HCT116 (cell line): Measurements from ENCODE around the gene FAM24A. TPM values are rescaled to one million over a fixed set of nuclear protein-coding genes. Genes with fewer than 3 reads are reported as not detected.

Source experiments
- ATAC-seq: fragments of 200-7000 bp; cut with Tn5 transposase; 2 replicates; pipeline ENCODE4 v1.9.1; 2020; ENCODE audit warnings: mild to moderate bottlenecking, moderate library complexity
- BruUV-seq: library from RNA; stranded (reverse); fragments of 400-500 nt; replicated peaks from 2 replicates; lab custom pipeline; 2021; lab: Mats Ljungman, UMichigan
- CTCF ChIA-PET: fragments of 300-600 bp; sonication (Branson Sonifier 250); formaldehyde crosslinking; loops from one replicate; lab custom pipeline; 2021; ENCODE audit warnings: antibody characterized with exemption; lab: Charles Lee
- POLR2A ChIA-PET: fragments of 300-600, 350-600 bp; sonication (Branson Sonifier 250); formaldehyde crosslinking; loops from one replicate; lab custom pipeline; 2021; ENCODE audit warnings: antibody characterized with exemption; lab: Charles Lee
- RAD21 ChIA-PET, 2 experiments: fragments of 300-600 bp; sonication (Branson Sonifier 250); formaldehyde crosslinking; loops; one replicate each; lab custom pipeline; 2023; ENCODE audit warnings: low total read pairs in 2 of 2; ENCODE audit not compliant: uncharacterized antibody in 2 of 2, unreplicated experiment in 2 of 2, low non-redundant PET in 1 of 2; lab: Charles Lee
- DNase-seq: peaks from one replicate; pipeline ENCODE4 v3.0.0-alpha.2; 2010; ENCODE audit warnings: low read depth, low spot score
- H2AFZ ChIP-seq: fragments of 200-600 bp; shearing (Covaris generic), sonication (generic); 2 replicates; pipeline ENCODE4 v1.6.1; 2017; ENCODE audit warnings: low read depth, mixed run types, mixed read lengths, antibody characterized with exemption, low read length; ENCODE audit not compliant: poor library complexity, severe bottlenecking
- H3K27ac ChIP-seq: 2 replicates; pipeline ENCODE4 v1.5.1; 2012; ENCODE audit warnings: low read depth, low read length
- H3K27me3 ChIP-seq: fragments of 200-600 bp; sonication (generic); 2 replicates; pipeline ENCODE4 v1.6.1; 2016; ENCODE audit warnings: mixed run types, low read length, mixed read lengths; ENCODE audit not compliant: insufficient read depth
- H3K36me3 ChIP-seq, 2 experiments: fragments of 200-500 bp in 1 of 2; fragments of 200-600 bp in 1 of 2; sonication (Bioruptor generic) in 1 of 2; sonication (generic) in 1 of 2; 2 replicates each; pipeline versions ENCODE4 v1.5.1 to v1.6.1; 2014 to 2016; ENCODE audit warnings: low read length in 2 of 2, inconsistent platforms in 1 of 2, mixed read lengths in 1 of 2, mixed run types in 1 of 2; ENCODE audit not compliant: insufficient read depth in 2 of 2, control insufficient read depth in 1 of 2
- H3K4me1 ChIP-seq, 2 experiments: fragments of 200-600 bp in 1 of 2; sonication (generic) in 1 of 2; 2 replicates each; pipeline versions ENCODE4 v1.5.1 to v1.6.1; 2012 to 2017; ENCODE audit warnings: low read length in 2 of 2, inconsistent platforms in 1 of 2, mild to moderate bottlenecking in 1 of 2, mixed read lengths in 1 of 2, mixed run types in 1 of 2, moderate library complexity in 1 of 2; ENCODE audit not compliant: insufficient read depth in 2 of 2, control insufficient read depth in 1 of 2
- H3K4me2 ChIP-seq: fragments of 200-600 bp; sonication (generic); 2 replicates; pipeline ENCODE4 v1.6.1; 2017; ENCODE audit warnings: mixed run types, low read length, mixed read lengths
- H3K4me3 ChIP-seq, 2 experiments: fragments of 200-600 bp in 1 of 2; sonication (generic) in 1 of 2; replicated peaks in 1 of 2; 2 replicates each; pipeline ENCODE4 v1.5.1; 2011 to 2016; ENCODE audit warnings: low read length in 2 of 2, control low read depth in 1 of 2, low read depth in 1 of 2, mild to moderate bottlenecking in 1 of 2, mixed read lengths in 1 of 2, mixed run types in 1 of 2
- H3K79me2 ChIP-seq: fragments of 200-600 bp; sonication (generic); 2 replicates; pipeline ENCODE4 v1.6.1; 2017; ENCODE audit warnings: mild to moderate bottlenecking, mixed run types, low read length, moderate library complexity, mixed read lengths; ENCODE audit not compliant: insufficient read depth
- H3K9ac ChIP-seq: fragments of 200-600 bp; sonication (generic); 2 replicates; pipeline ENCODE4 v1.6.1; 2016; ENCODE audit warnings: low read length, mixed read lengths
- H3K9me2 ChIP-seq: fragments of 200-600 bp; sonication (generic), shearing (Covaris generic); 2 replicates; pipeline ENCODE4 v1.6.1; 2017; ENCODE audit warnings: mixed run types, mild to moderate bottlenecking, moderate library complexity; ENCODE audit not compliant: insufficient read depth
- H3K9me3 ChIP-seq, 2 experiments: fragments of 200-500 bp in 1 of 2; fragments of 200-600 bp in 1 of 2; sonication (Bioruptor generic) in 1 of 2; sonication (generic) in 1 of 2; 2 replicates each; pipeline ENCODE4 v1.6.1; 2014 to 2017; ENCODE audit warnings: low read length in 2 of 2, mixed read lengths in 2 of 2, inconsistent platforms in 1 of 2, low read depth in 1 of 2, mild to moderate bottlenecking in 1 of 2, mixed run types in 1 of 2, moderate library complexity in 1 of 2; ENCODE audit not compliant: control insufficient read depth in 1 of 2, insufficient read depth in 1 of 2
- H4K20me1 ChIP-seq: fragments of 200-600 bp; sonication (generic), shearing (Covaris generic); 2 replicates; pipeline ENCODE4 v1.6.1; 2017; ENCODE audit warnings: mixed run types, mild to moderate bottlenecking, moderate library complexity; ENCODE audit not compliant: insufficient read depth
- ATF3 ChIP-seq: IDR thresholded peaks from 2 replicates; pipeline ENCODE4 v1.6.1; 2012
- CBX3 ChIP-seq: IDR thresholded peaks from 2 replicates; pipeline ENCODE4 v1.6.1; 2012; ENCODE audit warnings: low read depth
- CEBPB ChIP-seq: IDR thresholded peaks from 2 replicates; pipeline ENCODE4 v1.6.1; 2012; ENCODE audit warnings: low read depth
- CTCF ChIP-seq, 3 experiments: fragments of 200-600 bp in 1 of 3; sonication (generic) in 1 of 3; IDR thresholded peaks in 2 of 3; conservative IDR thresholded peaks in 1 of 3; 2 replicates each; pipeline ENCODE4 v1.5.1; 2012 to 2017; ENCODE audit warnings: low read depth in 2 of 3, low read length in 2 of 3, antibody characterized with exemption in 1 of 3, borderline replicate concordance in 1 of 3, control low read depth in 1 of 3, mild to moderate bottlenecking in 1 of 3, mixed read lengths in 1 of 3, mixed run types in 1 of 3, moderate library complexity in 1 of 3; ENCODE audit not compliant: insufficient read depth in 1 of 3
- EZH2 ChIP-seq: fragments of 200-600 bp; sonication (generic); IDR thresholded peaks from 2 replicates; pipeline ENCODE4 v1.6.1; 2017; ENCODE audit warnings: antibody characterized with exemption, mixed run types
- EZH2phosphoT487 ChIP-seq: fragments of 200-600 bp; IDR thresholded peaks from 2 replicates; pipeline ENCODE4 v1.6.1; 2018; ENCODE audit warnings: antibody characterized with exemption, borderline replicate concordance
- JUND ChIP-seq: IDR thresholded peaks from 2 replicates; pipeline ENCODE4 v1.6.1; 2012
- MAX ChIP-seq: IDR thresholded peaks from 2 replicates; pipeline ENCODE4 v1.6.1; 2012
- RAD21 ChIP-seq: IDR thresholded peaks from 2 replicates; pipeline ENCODE4 v1.6.1; 2012; ENCODE audit warnings: low read depth, mild to moderate bottlenecking
- SIN3A ChIP-seq: IDR thresholded peaks from 2 replicates; pipeline ENCODE4 v1.6.1; 2012; ENCODE audit warnings: low read depth
- SRF ChIP-seq: IDR thresholded peaks from 2 replicates; pipeline ENCODE4 v1.6.1; 2012; ENCODE audit warnings: low read depth
- TCF7L2 ChIP-seq: IDR thresholded peaks from 2 replicates; pipeline ENCODE4 v1.7.0; 2011; ENCODE audit warnings: borderline replicate concordance, inconsistent platforms; ENCODE audit not compliant: insufficient read depth, insufficient read length; ENCODE audit errors: extremely low read depth
- YY1 ChIP-seq: IDR thresholded peaks from 2 replicates; pipeline ENCODE4 v1.6.1; 2011; ENCODE audit warnings: low read length, low read depth, moderate library complexity, mild to moderate bottlenecking; ENCODE audit not compliant: insufficient replicate concordance; ENCODE audit errors: extremely low read depth
- intact Hi-C: fragments of 100-400 bp; cut with micrococcal nuclease; formaldehyde crosslinking; loops from 2 replicates; pipeline ENCODE4 v1.10.0; 2022
- total RNA-seq: library from RNA; stranded (reverse); gene quantifications from one replicate; pipeline ENCODE4 v1.2.1, GENCODE V29; 2021; ENCODE audit not compliant: unreplicated experiment

The FAM24A gene
- total RNA-seq, 1 experiment from 2014 or later, result not detected

GRCh38 chr10:122915700-122916099 is 5.3 kb downstream of the FAM24A start:
- Histone ChIP-seq H3K4me1 (no peaks in the 10 kb centered on the region), H2AFZ (no peak overlapping the region), H3K9ac (no peak overlapping the region), H3K4me2 (no peak overlapping the region), H3K9me3 (no peaks in the 10 kb centered on the region), H3K27me3 (no peaks in the 10 kb centered on the region), H3K36me3 (no peaks in the 10 kb centered on the region), H3K9me2 (no peaks in the 10 kb centered on the region), H3K79me2 (no peaks in the 10 kb centered on the region), H3K27ac (no peak overlapping the region), H3K4me3 (no peak overlapping the region), H4K20me1 (no peaks in the 10 kb centered on the region)
- ChIA-PET POLR2A (no interaction called here), CTCF (no interaction called here), RAD21 (no interaction called here)
- BruUV-seq, result no TSS peak
- intact Hi-C loops, result no loop called here
- no peak for ATAC-seq
- no peak for DNase-seq
- TF ChIP-seq EZH2 (no peak), CTCF (IDR thresholded peaks at IDR 0.05 in 2 of 3, conservative IDR thresholded peaks at IDR 0.05 in 1 of 3; ENCODE audit: borderline replicate concordance in 1 of 3, insufficient read depth in 1 of 3, low read depth in 2 of 3, low read length in 2 of 3) (no peak), JUND (no peak), ATF3 (no peak)
- TF ChIP-seq, all 23 proteins: peak for 0

GRCh38 chr10:122930140-122930539 is 19.7 kb downstream of the FAM24A start:
- CTCF ChIA-PET, result no interaction called here
- Histone ChIP-seq H3K27ac (no peak overlapping the region), H3K4me3 (no peak overlapping the region), H3K36me3 (0 out of 4 replicates have a peak, but pooled peaks cover 3 to 4% of the 10 kb centered on the region in 2 experiments), H3K4me2 (no peak overlapping the region), H3K9me2 (no peaks in the 10 kb centered on the region), H3K79me2 (no peaks in the 10 kb centered on the region), H3K27me3 (no peaks in the 10 kb centered on the region), H3K9ac (no peak overlapping the region), H3K9me3 (no peaks in the 10 kb centered on the region), H2AFZ (no peak overlapping the region), H3K4me1 (no peaks in the 10 kb centered on the region), H4K20me1 (no peaks in the 10 kb centered on the region)
- RAD21 ChIA-PET, result no interaction called here
- POLR2A ChIA-PET, result no interaction called here
- BruUV-seq, result no TSS peak
- intact Hi-C loops, result no loop called here
- no peak for DNase-seq
- ATAC-seq, result no peak
- TF ChIP-seq CBX3 (no peak), EZH2phosphoT487 (no peak), MAX (no peak), CEBPB (no peak), ATF3 (no peak), SIN3A (no peak), RAD21 (no peak), CTCF (IDR thresholded peaks at IDR 0.05 in 2 of 3, conservative IDR thresholded peaks at IDR 0.05 in 1 of 3; ENCODE audit: borderline replicate concordance in 1 of 3, insufficient read depth in 1 of 3, low read depth in 2 of 3, low read length in 2 of 3) (no peak), YY1 (no peak), SRF (no peak), TCF7L2 (no peak)
